ENCODE results near the gene HHAT.

The HHAT gene

DNA sequence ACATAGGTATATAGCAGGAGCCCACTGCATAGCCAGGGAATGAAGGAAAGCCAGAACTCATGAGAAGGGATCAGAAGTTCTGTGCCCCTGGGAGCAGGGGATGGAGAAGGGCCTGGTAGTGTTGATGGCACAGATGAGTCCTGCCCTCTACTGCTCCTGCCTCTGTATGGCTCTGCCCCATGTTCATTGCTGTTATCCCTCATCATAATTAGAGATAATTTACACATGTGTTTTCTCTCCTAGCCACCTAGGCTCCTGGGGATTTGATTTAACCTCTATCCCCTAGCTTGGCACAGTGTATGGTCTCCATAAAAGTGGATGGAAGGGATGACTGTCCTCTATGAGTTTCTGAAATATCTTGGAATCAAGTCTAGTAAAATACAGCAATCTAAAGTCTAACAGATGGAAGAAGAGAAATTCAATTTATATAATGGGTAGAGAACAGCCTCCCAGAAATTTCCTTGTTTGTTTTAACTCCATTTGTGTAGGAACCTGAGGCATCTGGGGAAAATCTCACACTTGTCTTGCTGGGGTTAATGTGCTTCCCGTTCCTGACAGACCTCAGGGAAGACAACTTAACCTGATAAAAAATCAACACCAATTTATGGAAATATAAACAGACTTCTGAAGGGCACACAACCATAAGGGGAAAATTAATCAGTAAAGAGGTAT, 393.8 kb downstream of the HHAT start:
- no peak for DNase-seq (ENCODE audit: low read depth)

GRCh38 chr1:210723646-210724045, 394.9 kb downstream of the HHAT start:
- DNase-seq (ENCODE audit: low read depth), result no peak

DNA sequence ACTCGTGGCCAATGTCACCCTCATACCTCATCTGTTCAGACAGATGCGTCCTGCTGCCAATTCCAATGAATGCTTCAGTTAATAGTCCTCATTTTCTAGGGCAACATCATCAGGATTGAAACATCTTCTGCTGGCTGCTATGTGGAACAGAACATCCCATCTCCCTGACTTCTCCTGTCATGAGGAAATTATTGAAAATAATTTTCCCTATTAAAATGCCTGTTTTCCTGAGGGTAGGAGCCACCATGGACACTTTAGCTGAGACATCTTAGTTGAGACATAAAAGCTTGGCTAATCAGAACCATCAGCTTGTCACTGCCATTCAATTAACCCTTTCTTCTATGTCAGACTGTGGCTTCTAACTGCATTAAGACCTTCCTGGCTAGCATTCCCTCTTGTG, 396.1 kb downstream of the HHAT start:
- no peak for DNase-seq (ENCODE audit: low read depth)

All from T-helper 22 cell (primary cell).